SK-N-SH (cell line): ENCODE data around the gene TEAD1. TPM values are rescaled to one million over a fixed set of nuclear protein-coding genes. Genes with fewer than 3 reads are reported as not detected.

Experiments used
- CTCF ChIA-PET: fragments of 300-600, 350-600 bp; formaldehyde crosslinking; extraction: SDS; loops from one replicate; lab custom pipeline; 2021; lab: Yijun Ruan, JAX
- POLR2A ChIA-PET: fragments of 350-600 bp; sonication (Branson Sonifier 250); formaldehyde crosslinking; extraction: SDS; loops from one replicate; lab custom pipeline; 2020; ENCODE audit warnings: antibody characterized with exemption, inconsistent platforms; lab: Yijun Ruan, JAX
- DNase-seq: peaks from one replicate; pipeline ENCODE4 v3.0.0; 2012
- H2AFZ ChIP-seq: fragments of 200-600 bp; sonication (generic); 2 replicates; pipeline ENCODE4 v1.8.1; 2016; ENCODE audit warnings: antibody characterized with exemption, mild to moderate bottlenecking, low read depth
- H3F3A ChIP-seq: fragments of 200-600 bp; sonication (generic); replicated peaks from 2 replicates; pipeline ENCODE3; 2016; ENCODE audit warnings: antibody characterized with exemption, mild to moderate bottlenecking; ENCODE audit not compliant: insufficient read depth
- H3K27ac ChIP-seq, 2 experiments: fragments of 200-500 bp in 1 of 2; fragments of 200-600 bp in 1 of 2; sonication (Bioruptor generic) in 1 of 2; sonication (generic), shearing (Covaris generic) in 1 of 2; 2 replicates each; pipeline versions ENCODE4 v1.5.1 to v1.6.1; 2014 to 2016; ENCODE audit warnings: low read depth in 2 of 2, inconsistent platforms in 1 of 2, low read length in 1 of 2, mild to moderate bottlenecking in 1 of 2, mixed read lengths in 1 of 2
- H3K27me3 ChIP-seq: fragments of 200-600 bp; sonication (generic), shearing (Covaris generic); 2 replicates; pipeline ENCODE4 v1.6.1; 2016; ENCODE audit warnings: mixed run types; ENCODE audit not compliant: insufficient read depth
- H3K36me3 ChIP-seq, 2 experiments: fragments of 200-500 bp in 1 of 2; fragments of 200-600 bp in 1 of 2; sonication (Bioruptor generic) in 1 of 2; sonication (generic) in 1 of 2; replicated peaks in 1 of 2; 2 replicates each; pipeline versions ENCODE3 to v1.5.1; 2014 to 2016; ENCODE audit warnings: low read length in 1 of 2, mild to moderate bottlenecking in 1 of 2; ENCODE audit not compliant: insufficient read depth in 2 of 2, control insufficient read depth in 1 of 2
- H3K4me1 ChIP-seq, 2 experiments: fragments of 200-500 bp in 1 of 2; fragments of 200-600 bp in 1 of 2; sonication (Bioruptor generic) in 1 of 2; sonication (generic), shearing (Covaris generic) in 1 of 2; 2 replicates each; pipeline versions ENCODE4 v1.5.1 to v1.6.1; 2014 to 2016; ENCODE audit warnings: low read depth in 1 of 2, low read length in 1 of 2, mixed run types in 1 of 2; ENCODE audit not compliant: insufficient read depth in 2 of 2, control insufficient read depth in 1 of 2
- H3K4me2 ChIP-seq: fragments of 200-600 bp; sonication (generic), shearing (Covaris generic); 2 replicates; pipeline ENCODE4 v1.6.1; 2017; ENCODE audit warnings: mixed run types
- H3K4me3 ChIP-seq, 2 experiments: fragments of 200-500 bp in 1 of 2; fragments of 200-600 bp in 1 of 2; sonication (Bioruptor generic) in 1 of 2; sonication (generic), shearing (Covaris generic) in 1 of 2; 2 replicates each; pipeline versions ENCODE4 v1.5.1 to v1.8.1; 2014 to 2016; ENCODE audit warnings: low read depth in 2 of 2, inconsistent platforms in 1 of 2, low read length in 1 of 2, mild to moderate bottlenecking in 1 of 2, mixed read lengths in 1 of 2, moderate library complexity in 1 of 2
- H3K79me2 ChIP-seq: fragments of 200-600 bp; sonication (generic); 2 replicates; pipeline ENCODE4 v1.8.1; 2017; ENCODE audit warnings: mild to moderate bottlenecking; ENCODE audit not compliant: insufficient read depth
- H3K9ac ChIP-seq: fragments of 200-600 bp; sonication (generic); 2 replicates; pipeline ENCODE4 v1.6.1; 2017; ENCODE audit warnings: mixed run types
- H3K9me2 ChIP-seq: fragments of 200-600 bp; sonication (generic); 2 replicates; pipeline ENCODE4 v1.6.1; 2017; ENCODE audit warnings: mixed run types
- H3K9me3 ChIP-seq: fragments of 200-600 bp; sonication (generic); 2 replicates; pipeline ENCODE4 v1.6.1; 2017; ENCODE audit warnings: mixed run types, mild to moderate bottlenecking, moderate library complexity
- H4K20me1 ChIP-seq: fragments of 200-600 bp; sonication (generic); 2 replicates; pipeline ENCODE4 v1.6.1; 2017; ENCODE audit warnings: mild to moderate bottlenecking, mixed run types; ENCODE audit not compliant: insufficient read depth
- CTCF ChIP-seq: fragments of 200-600 bp; sonication (generic); IDR thresholded peaks from 2 replicates; pipeline ENCODE4 v1.6.1; 2017; ENCODE audit warnings: antibody characterized with exemption, mild to moderate bottlenecking, moderate library complexity
- FOSL2 ChIP-seq: IDR thresholded peaks from 2 replicates; pipeline ENCODE4 v1.4.0; 2012; ENCODE audit warnings: low read depth, mild to moderate bottlenecking, moderate library complexity, borderline replicate concordance
- GABPA ChIP-seq: IDR thresholded peaks from 2 replicates; pipeline ENCODE4 v1.4.0; 2012; ENCODE audit warnings: low read depth, mild to moderate bottlenecking
- IRF3 ChIP-seq: fragments of 150-350 bp; IDR thresholded peaks from 2 replicates; pipeline ENCODE4 v1.6.1; 2016; ENCODE audit warnings: mild to moderate bottlenecking, low read depth, low read length
- MEF2A ChIP-seq: IDR thresholded peaks from 2 replicates; pipeline ENCODE4 v1.4.0; 2012; ENCODE audit warnings: low read depth, borderline replicate concordance
- RAD21 ChIP-seq: IDR thresholded peaks from 2 replicates; pipeline ENCODE4 v1.6.1; 2012; ENCODE audit warnings: mild to moderate bottlenecking, low read length
- REST ChIP-seq: IDR thresholded peaks from 2 replicates; pipeline ENCODE4 v1.6.1; 2012; ENCODE audit warnings: mild to moderate bottlenecking, low read depth, low read length, moderate library complexity
- RXRA ChIP-seq: IDR thresholded peaks from 2 replicates; pipeline ENCODE4 v1.4.0; 2012; ENCODE audit warnings: low read depth, mild to moderate bottlenecking, borderline replicate concordance
- SIN3A ChIP-seq: IDR thresholded peaks from 2 replicates; pipeline ENCODE4 v1.6.1; 2012; ENCODE audit warnings: low read depth, mild to moderate bottlenecking, low read length, moderate library complexity, borderline replicate concordance
- SMC3 ChIP-seq: IDR thresholded peaks from 2 replicates; pipeline ENCODE4 v1.6.1; 2012; ENCODE audit warnings: low read depth, low read length, improper control_type of control experiment
- WGBS: methylation state at CpG from one replicate; pipeline ENCODE4 v1.1.6; 2017; ENCODE audit warnings: low lambda C conversion rate; 5-methylcytosine and 5-hydroxymethylcytosine counted together
- polyA plus RNA-seq, 3 experiments: library from polyadenylated mRNA; depleted of rRNA; stranded (reverse); fragments of >200 nt; gene quantifications; 2 replicates each; pipeline ENCODE4 v1.2.3, GENCODE V29; 2012

Gene TEAD1
- polyA plus RNA-seq, 1 of the 3 experiments (the other 2 are of a cell fraction), result 31.2 TPM

GRCh38 chr11:12961615-12962014 is 287.4 kb downstream of the TEAD1 start:
- CTCF ChIA-PET, result interaction anchor here (0.8 to 6.8 kb wide), 16 partner anchors 9 to 671 kb away, joined by 3 to 75 read pairs (median 7); no protein-coding TSS in a partner anchor
- H3K27me3 ChIP-seq, result no peaks in the 10 kb centered on the region
- H3K4me1 ChIP-seq, result no peaks in the 10 kb centered on the region; a peak in 1 of 4 replicates
- H3K9ac ChIP-seq, result no peak overlapping the region
- WGBS, result 59% methylated on average over 2 of the region's 2 CpGs
- TF ChIP-seq FOSL2 (no peak), REST (no peak), RAD21 (peak; percentile 59), SIN3A (no peak), SMC3 (peak; percentile 16; the same call in 1 of the 2 replicates), GABPA (no peak), RXRA (no peak), IRF3 (no peak), CTCF (peak; percentile 23)
- no peaks in the 10 kb centered on the region for H3K36me3 ChIP-seq
- no peak overlapping the region for H3K4me2 ChIP-seq
- H3K79me2 ChIP-seq, result no peaks in the 10 kb centered on the region
- no peak overlapping the region for H3K27ac ChIP-seq
- POLR2A ChIA-PET, result no interaction called here
- no peaks in the 10 kb centered on the region for H3K9me2 ChIP-seq
- no peak overlapping the region for H2AFZ ChIP-seq
- DNase-seq, result peak; percentile 22
- H4K20me1 ChIP-seq, result no peaks in the 10 kb centered on the region
- no peaks in the 10 kb centered on the region for H3K9me3 ChIP-seq
- no peaks in the 10 kb centered on the region for H3F3A ChIP-seq
- H3K4me3 ChIP-seq, result no peak overlapping the region

DNA sequence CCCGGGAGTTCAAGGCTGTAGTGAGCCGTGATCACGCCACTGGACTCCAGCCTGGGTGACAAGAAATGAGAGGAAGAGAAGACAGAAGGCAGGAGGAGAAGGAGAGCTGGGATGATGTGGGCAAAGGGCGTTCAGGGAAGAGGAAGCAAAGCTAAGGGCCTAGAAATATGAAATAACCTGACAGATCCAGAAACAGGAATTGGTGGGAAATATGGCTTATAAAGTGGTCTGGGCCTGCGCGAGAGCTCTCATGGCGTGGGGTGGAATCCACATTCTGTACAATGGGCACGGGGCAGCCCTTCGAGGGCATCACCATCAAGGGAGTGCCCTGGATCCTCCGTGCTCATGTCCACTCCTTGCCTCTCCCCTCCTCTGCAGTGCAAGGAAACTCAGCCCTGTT is 288.1 kb downstream of the TEAD1 start:
- Histone ChIP-seq H3F3A (no peaks in the 10 kb centered on the region), H3K4me3 (no peak overlapping the region), H3K9me3 (no peaks in the 10 kb centered on the region), H3K4me2 (no peak overlapping the region), H3K9ac (no peak overlapping the region), H4K20me1 (no peaks in the 10 kb centered on the region), H3K79me2 (no peaks in the 10 kb centered on the region), H3K27ac (no peak overlapping the region), H3K36me3 (no peaks in the 10 kb centered on the region), H3K4me1 (no peaks in the 10 kb centered on the region; a peak in 1 of 4 replicates), H3K27me3 (no peaks in the 10 kb centered on the region), H2AFZ (no peak overlapping the region), H3K9me2 (no peaks in the 10 kb centered on the region)
- ChIA-PET CTCF (interaction anchor here (0.8 to 6.8 kb wide), 15 partner anchors 10 to 671 kb away, joined by 3 to 75 read pairs (median 9); no protein-coding TSS in a partner anchor), POLR2A (no interaction called here)
- no peak for TF ChIP-seq MEF2A
- 89% methylated on average over 10 of the region's 10 CpGs for WGBS
- DNase-seq, result no peak
